Activated T-cell treated with anti-CD3 and anti-CD28 coated beads for 1 hour (primary cell): ENCODE data around the gene ANGPTL7.

Experiments
- DNase-seq: peaks from one replicate; pipeline ENCODE4 v3.0.0-alpha.2; 2020; ENCODE audit warnings: low read depth

ANGPTL7 gene

GRCh38 chr1:11207898-11208611 lies 18.9 kb downstream of the ANGPTL7 start:
- no peak for DNase-seq

DNA sequence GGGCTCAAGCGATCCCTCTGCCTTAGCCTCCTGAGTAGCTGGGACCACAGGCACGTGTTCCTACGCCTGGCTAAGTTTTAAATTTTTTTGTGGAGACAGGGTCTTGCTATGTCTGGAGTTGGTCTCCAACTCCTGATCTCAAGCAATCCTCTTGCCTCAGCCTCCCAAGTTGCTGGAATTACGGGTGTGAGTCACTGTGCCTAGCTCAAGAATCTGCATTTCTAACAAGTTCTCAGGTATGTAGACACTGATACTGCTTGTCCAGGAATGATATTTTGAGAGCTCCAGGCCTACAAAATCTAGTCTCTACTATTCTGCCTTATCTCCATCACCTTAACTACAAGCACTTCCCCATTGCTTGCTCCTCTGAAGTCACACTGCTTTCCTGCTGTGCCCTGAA lies 22.3 kb downstream of the ANGPTL7 start:
- DNase-seq = no peak

DNA sequence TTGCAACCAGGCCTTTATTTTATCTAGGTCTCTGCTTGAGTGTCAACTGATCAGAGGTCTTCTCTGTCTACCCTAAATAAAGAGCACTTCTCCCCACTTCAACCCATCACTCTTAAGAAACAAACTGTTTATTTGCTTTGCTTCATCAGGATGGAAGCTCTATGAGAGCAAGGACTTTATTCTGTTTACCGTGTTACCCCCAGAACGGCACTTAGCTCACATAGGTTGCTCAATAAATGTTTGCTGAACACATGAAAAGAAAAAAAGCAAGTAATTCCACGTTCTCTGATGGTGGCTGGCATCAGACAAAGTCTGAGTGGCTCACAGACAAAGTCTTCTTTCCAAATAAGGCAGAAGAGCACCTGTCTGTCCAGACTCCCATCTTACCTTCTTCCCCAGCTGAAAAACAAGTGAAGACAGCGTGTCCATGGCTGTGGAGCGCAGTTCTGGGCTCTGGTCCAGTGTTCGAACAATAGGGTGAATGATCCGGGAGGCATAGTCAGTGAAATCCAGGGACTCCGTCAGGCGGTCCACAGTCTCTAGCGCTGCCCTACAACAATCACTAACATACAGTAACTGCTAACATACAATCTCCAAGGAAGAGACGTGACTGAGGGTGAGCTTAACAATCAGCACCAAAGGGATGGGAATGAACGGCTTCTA lies 22.9 kb downstream of the ANGPTL7 start:
- DNase-seq = no peak

DNA sequence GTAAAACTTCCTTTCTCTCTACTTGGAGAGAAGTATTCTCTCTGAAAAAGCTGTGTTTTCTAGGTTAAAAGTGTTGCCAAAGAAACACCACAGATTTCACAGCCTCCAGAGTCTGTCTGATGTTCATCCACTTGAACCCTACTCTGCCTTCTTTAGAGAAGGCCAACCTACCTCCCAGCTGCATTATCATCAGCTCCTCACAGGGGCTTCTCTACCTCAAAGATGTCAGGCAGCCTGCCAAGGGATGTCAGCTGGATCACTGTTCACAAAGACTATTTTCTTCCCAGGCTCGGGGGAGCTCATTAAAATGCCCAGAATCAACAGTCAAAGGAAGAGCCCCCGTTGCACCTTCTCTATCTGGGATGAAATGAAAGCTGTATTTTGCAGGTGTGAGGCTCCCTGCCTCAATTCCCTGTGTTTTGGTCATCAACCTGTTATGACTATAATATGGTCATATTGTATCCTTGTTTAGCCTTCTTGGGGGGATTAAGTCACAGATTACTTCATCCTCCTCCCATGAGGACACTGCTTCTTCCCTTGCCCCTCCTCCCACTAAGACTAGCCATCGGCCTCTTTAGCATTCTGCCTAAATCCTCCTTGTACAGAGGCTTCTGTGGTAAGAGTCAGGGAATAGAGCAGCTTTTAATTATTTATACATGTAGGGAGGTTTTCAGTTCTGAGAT lies 25.7 kb downstream of the ANGPTL7 start:
- DNase-seq = no peak

GRCh38 chr1:11215381-11216005 lies 26.3 kb downstream of the ANGPTL7 start:
- DNase-seq = no peak

- DNase-seq = no peak
These were observed 26.9 kb downstream of the ANGPTL7 start for GRCh38 chr1:11216074-11216473.

- DNase-seq = no peak
These were observed 38.2 kb downstream of the ANGPTL7 start for GRCh38 chr1:11227106-11228077.

- DNase-seq = no peak
These were observed 40.0 kb downstream of the ANGPTL7 start for GRCh38 chr1:11229203-11229602.

GRCh38 chr1:11233208-11233607 lies 44.1 kb downstream of the ANGPTL7 start:
- no peak for DNase-seq

GRCh38 chr1:11237356-11237755 lies 48.2 kb downstream of the ANGPTL7 start:
- no peak for DNase-seq

DNA sequence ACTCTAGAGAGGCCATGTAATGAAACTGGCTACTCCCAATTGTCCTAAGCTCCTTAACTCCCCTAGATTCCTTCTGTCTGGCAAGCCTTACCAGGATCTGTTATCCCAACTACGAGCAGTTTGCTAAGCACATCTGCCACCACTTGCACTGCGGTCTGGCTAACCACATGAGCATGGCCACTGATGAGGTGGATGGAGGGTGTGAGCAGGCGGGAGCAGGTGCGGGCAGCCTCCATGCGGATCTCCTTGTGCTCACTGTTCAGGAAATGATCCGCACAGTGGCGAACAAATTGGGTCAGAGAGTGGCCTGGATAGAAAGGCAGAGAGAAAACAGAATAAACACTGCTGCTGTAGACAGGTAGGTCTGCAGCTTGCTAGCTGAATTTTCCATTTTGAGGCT lies 49.2 kb downstream of the ANGPTL7 start:
- no peak for DNase-seq

DNA sequence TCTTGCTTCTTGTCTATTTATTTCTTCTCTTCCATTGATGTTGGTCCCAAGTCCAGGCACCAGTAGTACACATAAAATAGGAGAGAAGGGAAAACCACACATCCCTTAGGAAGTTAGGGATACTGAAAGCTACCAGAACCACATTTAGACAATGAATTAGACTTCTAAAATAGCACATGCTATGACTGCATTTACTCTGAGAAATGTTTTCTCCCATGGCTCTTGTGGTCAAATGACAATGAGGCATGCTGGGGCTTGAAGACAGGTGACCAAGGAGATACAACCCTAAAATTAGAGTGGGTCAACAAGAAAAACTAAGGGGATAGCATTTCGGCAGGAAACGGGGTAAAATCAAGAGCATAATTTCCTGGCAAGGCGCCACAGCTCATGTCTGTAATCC lies 56.1 kb downstream of the ANGPTL7 start:
- no peak for DNase-seq
